NCI-H2227 (cell line): Measurements from ENCODE around the gene PTPRR.
A peak's percentile ranks its signal among the peaks of the same experiment; 100 is the strongest.

Experiments
- DNase-seq: peaks from one replicate; lab custom pipeline; 2025; ENCODE audit not compliant: unreplicated experiment; lab: John Stamatoyannopoulos, UW

The PTPRR gene, protein sequence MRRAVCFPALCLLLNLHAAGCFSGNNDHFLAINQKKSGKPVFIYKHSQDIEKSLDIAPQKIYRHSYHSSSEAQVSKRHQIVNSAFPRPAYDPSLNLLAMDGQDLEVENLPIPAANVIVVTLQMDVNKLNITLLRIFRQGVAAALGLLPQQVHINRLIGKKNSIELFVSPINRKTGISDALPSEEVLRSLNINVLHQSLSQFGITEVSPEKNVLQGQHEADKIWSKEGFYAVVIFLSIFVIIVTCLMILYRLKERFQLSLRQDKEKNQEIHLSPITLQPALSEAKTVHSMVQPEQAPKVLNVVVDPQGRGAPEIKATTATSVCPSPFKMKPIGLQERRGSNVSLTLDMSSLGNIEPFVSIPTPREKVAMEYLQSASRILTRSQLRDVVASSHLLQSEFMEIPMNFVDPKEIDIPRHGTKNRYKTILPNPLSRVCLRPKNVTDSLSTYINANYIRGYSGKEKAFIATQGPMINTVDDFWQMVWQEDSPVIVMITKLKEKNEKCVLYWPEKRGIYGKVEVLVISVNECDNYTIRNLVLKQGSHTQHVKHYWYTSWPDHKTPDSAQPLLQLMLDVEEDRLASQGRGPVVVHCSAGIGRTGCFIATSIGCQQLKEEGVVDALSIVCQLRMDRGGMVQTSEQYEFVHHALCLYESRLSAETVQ

GRCh38 chr12:70920251-70920851 is at the start of gene PTPRR:
TSS of gene PTPRR (minus strand) at chr12:70920738. CDS start at chr12:70920390, 348 bp downstream.
- DNase-seq: peak; percentile 74

DNA sequence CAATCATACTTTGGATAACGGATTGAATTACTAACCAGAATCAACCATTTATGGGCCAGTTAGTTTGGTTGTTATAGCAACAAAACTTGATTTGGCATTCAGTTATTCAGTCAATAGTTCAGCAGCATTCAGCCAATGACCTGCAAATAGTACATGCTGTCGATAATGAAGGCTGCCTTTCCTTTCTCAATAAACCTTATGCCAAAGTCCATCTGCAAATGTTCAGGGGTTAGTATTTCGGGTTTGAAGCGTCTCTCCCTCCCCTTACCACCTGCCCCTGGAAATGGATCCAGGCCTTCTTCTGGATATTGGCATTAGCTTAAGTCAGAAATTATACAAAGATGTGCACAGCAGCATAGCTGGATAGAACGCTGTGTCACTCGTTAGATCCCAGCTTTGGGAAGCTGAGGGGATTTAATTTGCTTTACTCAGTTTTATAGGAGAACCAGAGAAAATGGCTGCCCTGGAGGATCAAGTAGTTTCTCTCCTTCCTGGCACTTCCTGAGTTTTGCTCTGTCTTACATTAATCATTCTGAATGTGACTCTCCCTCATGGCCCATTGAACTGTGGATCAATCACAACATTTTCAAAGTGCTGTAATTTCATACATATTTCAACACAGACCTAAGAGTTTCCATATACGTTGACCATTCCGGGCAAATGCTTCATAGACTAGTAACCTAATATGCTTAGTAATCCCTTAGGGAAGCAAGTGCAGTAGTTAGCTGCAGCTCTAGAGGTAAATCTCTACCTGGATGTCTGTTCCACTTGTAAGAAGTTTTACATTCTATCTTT is 46.7 kb upstream of the PTPRR start:
- DNase-seq: no peak

DNA sequence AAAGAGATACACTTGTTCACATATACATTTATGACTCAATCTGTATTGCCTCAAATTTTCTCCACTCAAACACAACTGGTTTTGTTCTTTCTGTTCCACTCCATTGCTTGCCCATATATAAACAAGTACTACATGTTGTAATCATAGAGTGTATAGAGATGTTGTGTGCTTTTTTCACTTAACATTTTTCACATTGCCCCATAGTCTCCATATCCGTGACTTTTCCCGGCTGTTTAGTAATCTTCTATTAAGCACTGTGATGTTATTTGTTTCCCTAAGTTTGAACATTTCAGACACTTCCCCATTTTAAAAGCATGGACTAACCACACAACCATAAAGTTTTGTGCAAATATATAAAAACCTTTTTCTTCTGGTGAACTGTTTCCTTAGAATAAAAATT is 45.5 kb upstream of the PTPRR start:
- no peak for DNase-seq

DNA sequence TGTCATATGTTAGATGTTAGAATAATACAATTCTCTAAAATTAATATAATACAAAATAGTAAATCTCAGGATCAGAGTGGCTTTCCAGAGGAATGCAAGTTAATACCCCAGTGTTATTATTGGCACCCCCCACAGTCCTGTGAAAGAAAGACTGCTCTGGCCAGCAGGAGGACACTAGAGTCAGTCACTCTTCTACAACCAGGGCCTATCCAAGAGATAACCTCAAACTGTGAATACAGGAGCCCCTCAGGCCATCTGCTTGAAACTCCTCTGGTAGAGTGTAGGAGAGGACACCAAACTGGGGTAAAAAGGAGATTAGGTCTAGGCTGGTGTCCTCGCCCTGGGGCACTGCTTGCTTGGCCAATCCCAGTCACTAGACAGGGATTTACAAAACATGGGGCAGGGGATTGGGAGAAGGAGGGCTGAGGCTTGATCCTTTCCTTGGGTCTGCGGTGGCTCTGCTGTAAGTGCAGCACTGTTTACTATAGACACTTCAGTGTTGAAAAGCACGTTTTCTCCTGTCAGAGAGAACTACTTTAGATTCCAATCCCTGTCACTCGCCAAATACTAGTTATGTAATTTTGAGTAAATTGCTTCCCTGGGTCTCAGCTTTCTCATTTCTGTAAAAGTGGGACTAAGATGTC is 44.5 kb upstream of the PTPRR start:
- no peak for DNase-seq

DNA sequence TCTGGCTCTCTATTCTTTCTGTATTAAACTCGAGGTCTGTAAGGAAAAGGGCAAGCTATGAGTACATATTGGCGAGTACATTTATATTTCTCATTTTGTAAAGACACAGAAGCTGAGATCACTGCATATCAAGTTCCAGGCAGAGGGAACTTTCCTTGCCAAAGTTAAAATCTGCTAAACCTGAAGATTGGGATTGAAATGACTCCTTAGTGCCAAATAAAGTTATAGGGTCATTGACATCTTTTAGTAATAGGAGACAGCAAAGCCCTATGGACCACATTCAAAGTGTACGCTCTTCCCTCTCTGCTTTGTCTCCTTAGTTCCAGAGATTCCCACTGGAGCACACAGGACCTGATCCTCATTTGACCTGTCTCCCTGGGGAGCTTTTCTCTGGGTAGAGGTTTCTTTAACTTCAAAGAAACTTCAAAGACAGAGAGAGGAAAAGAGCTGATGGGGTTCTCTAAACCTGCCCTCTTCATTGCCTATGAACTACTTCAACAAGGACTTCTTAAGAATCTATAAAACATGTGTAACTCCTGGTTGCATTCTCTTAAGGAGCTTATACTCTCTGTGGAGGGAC is 42.6 kb upstream of the PTPRR start:
- no peak for DNase-seq

DNA sequence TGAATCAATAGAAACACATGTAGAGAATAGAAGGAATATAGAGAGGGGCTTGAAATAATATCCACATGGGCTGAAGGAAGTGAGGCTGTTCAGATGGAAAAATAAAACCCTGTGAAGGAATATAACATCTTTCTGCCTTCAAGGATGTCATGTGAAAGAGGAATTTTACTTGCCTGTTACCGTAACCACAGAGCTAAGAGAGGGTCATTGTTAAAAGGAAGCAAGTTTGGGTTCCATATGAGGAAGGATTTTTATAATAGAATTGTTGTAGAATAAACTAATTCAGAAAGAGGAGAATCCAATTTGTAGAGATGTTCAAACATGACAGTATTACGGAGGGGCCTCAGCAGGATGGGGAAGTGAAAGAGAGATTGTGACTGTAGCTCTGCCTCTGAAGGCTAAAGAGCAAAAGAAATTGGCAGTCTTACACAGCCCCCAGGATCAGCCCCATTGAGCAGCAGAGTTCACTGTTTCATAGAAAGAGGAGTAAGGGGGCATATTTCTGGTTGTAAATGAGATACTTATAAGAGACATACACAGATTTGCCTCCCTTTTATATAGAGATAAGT is 41.8 kb upstream of the PTPRR start:
- DNase-seq: no peak

- no peak for DNase-seq
Observed at GRCh38 chr12:70960484-70960883, 39.9 kb upstream of the PTPRR start.

DNA sequence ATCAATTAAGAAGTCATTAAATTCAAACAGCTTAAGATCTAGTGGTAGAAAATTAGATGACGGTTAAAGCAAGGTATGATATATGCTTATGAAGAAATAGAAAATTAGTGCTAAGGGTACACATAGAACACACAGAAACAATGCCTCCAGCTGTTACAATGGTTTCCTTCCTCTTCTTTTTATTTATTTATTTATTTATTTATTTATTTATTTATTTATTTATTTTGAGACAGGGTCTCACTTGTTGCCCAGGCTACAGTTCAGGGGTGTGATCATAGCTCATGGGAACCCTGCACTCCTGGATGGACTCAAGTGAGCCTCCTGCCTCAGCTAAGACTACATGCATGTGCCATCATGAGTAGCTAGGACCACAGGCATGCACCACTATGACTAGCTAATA is 34.9 kb upstream of the PTPRR start:
- DNase-seq: no peak

GRCh38 chr12:70950451-70950850 is 29.9 kb upstream of the PTPRR start:
- DNase-seq: no peak

- no peak for DNase-seq
Observed at GRCh38 chr12:70948976-70949336, 28.4 kb upstream of the PTPRR start.

DNA sequence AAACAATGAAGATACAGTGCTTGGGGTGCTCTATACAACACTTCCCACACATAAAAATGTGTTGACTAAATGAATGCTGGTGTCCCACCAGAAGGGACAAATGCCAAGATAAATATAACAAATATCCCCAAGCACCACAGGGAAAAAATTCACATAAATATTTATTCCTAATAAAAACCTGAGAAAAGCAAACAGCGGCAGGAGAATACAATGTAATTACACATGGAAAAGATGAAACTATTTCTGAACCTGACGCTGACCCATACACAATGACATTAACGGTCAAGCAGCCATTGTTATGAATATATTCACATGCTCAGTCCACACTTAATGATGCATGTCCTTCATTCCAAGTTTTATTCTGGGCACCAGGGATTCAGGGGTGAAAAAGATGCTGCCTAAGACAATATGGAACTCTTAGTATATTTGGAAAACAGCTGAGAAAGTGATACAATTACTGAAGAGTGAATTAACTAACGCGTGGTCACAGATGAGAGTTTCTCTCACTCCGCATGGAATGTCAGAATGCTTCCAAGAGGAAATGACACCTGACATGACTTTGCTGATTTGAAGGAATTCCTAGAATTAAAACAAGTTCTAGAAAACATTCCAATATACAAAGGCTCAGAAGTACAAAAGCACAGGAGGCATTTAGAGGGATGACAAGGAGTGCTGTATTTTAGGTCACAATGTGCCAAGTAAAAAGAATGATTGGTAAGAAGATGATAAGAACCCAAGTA is 27.9 kb upstream of the PTPRR start:
- DNase-seq: no peak

DNA sequence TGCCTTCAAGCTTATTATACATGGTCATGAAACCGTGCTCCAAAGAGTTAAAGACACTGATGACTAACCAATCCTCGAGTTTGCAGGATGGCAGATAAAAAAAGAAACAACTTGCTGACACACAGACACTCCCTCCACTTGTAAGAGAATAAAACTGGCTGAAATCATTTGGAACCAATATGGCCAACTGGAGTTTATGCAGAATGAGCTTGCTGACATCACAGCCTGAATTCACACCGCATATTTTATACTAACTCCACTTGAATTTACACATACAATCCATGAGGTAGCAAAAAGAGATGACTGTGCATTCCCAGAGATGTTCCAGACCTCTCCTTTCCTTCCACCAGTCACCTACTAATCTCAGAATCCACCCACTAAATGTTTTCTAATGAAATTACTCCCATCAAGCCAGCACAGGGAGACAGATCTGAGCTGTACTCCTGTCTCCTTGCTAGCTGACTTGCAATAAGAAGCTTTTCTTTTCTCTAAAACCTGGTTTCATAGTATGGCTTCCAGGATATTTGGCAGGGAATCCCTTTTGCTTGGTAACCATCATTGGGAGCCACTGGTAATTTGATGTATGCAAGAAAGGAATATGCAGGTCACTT is 15.8 kb upstream of the PTPRR start:
- no peak for DNase-seq

DNA sequence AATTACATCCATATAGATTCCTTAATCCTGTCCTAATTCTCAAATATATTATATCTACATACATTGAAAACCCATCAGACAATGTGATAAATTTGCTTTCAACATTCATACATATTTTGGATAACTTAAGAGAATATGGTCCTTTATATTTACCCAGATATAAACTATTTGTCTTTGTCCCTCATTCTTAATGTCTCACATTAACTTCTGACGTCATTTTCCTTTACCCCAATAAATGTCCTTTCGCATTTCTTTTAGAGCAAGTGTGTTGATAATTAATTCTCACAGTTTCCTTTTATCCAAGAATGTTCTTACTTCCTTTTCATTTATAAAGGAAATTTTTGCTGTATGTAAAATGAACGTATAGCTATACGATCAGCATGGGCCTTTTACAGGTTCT is 12.6 kb upstream of the PTPRR start:
- DNase-seq: no peak

- no peak for DNase-seq
Observed at GRCh38 chr12:70929029-70929428, 8.5 kb upstream of the PTPRR start.

- DNase-seq: no peak
Observed at GRCh38 chr12:70928071-70928470, 7.5 kb upstream of the PTPRR start.

DNA sequence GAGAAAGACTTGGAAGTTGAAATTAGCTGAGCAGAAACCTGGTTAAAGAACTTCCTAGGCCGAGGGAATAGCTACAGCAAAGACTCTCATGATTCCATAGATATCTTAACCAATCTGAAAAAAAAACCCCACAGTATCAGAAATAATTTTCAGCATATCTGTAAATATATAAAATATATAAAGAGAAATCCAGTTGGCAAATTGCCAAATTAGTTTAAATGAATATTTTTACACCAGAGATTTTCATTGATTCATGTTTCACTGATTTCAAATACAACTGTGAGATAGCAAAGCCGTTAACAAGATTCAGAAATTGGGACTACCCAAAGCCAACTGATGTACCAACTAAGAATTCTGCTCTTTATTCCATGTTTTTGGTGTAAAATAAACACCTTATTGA is 6.8 kb upstream of the PTPRR start:
- DNase-seq: no peak

DNA sequence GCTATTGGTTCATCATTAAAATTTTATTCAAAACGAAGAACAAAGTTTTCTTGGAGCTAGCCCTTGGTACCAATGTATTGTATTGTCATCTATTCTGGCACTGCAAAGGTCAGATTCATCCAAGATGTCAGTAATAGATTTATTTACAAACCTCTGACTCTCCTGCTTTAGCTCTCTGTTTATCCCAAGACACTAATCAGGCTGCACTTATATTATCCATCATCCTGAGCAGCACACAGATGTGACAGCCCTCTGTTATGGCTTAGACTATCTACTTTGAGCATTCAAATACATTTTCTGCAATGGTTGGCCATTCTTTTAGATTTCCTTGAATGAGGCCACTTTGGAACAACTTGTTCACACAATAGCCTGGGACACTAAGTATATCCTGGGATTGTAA is 5.0 kb upstream of the PTPRR start:
- no peak for DNase-seq

- DNase-seq: peak; percentile 18
Observed at GRCh38 chr12:70920891-70921290, 353 bp upstream of the PTPRR start.

GRCh38 chr12:70919597-70920035 is 922 bp downstream of the PTPRR start:
- peak; percentile 15 for DNase-seq
